ENCODE results near the gene PDE11A. TPM values are rescaled to one million over a fixed set of nuclear protein-coding genes. Genes with fewer than 3 reads are reported as not detected.
A peak's percentile ranks its signal among the peaks of the same experiment; 100 is the strongest.
"Not testable (repeated sequence)": the region's sequence is repeated elsewhere in the genome, so short reads cannot be mapped to it uniquely, and the experiment has no call there.

PDE11A gene
- polyA plus RNA-seq, 5 donors: 0.18 to 0.37 (median 0.25) TPM

DNA sequence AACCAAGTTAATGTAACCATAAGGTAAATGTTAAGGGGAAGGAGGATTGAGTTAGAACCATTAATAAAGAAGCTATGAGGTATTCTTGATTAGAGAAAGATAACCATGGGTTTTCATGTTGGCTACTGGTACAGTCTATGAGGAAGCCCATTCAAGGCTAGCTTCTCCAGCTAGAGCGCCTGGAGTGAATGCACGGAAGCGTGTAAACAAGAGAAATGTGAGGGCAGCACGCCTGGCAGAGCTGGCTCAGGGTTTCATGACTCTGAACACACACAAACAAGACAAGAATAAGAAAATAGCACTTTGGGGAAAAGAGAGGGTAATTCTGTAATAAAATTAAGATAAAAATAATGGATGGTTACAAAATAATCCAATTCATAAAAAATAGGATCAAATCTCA is 255.3 kb downstream of the PDE11A start:
- no peak for DNase-seq

DNA sequence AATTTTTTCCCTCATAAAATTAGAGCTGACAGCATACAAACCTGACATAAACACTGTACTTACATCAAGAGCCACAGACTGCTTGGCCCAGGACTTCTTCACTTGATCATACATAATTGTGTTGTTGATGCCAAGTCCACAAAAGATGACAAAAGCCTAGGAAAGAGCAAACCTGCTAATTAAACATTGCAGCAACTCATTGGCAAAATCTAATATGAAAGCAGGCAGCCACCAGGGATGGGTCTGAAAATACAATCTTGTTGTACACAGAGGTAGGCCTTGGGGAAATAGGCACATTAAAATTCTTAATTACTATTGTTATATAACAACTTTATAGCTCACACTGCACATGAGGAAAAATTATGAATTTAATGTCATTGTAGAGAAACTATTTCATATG is 255.8 kb downstream of the PDE11A start:
- no peak for DNase-seq

DNA sequence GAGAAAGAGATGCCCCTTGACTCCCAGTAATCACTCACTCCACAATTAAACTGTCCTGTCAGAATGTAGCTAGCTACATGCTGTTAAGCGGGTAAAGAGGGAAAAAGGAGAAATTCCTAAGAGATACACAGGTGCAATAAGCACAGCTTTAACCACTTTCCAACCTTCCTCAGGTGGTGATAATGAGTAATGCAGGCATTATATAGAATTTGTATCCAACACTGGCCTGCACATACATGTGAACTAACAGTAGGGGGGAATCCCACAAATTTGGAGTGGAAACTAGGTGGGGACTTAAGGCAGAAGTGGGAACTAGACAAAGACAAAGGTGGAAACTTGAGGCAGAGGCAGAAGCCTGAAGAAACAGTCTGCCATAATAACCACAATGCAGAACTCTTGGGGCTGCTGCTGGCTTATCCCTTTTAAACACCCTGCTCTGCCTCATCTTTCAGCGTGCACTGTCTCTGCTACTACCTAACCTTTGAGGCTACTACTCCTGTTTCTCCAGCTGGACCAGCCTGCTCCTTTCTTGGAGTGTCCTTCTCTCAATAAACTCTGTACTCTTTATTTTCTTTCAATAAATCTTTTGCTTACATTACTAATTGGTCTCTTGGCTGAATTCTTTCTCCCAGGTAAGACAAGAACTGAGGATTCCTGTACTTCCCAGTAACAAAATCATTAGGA is 259.7 kb downstream of the PDE11A start:
- no peak for DNase-seq

DNA sequence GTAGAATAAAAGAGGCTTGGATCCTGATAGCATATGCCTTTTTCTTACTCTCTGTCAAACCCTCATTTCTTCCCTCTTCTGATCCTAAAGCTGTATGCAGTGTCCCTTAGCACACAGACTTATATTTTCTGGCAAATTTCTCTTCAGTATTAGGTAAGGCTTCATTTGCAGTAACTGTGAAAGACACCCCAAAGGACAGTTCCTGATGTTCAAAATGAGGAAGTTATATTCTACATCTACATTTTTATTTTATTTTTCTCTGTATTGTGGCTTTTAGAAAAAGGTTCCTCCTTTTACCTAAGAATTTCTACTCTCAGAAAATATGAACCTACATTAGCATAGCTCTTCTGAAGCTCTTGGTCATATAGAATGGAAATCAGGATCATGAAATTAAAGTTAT is 261.7 kb downstream of the PDE11A start:
- DNase-seq: no peak

DNA sequence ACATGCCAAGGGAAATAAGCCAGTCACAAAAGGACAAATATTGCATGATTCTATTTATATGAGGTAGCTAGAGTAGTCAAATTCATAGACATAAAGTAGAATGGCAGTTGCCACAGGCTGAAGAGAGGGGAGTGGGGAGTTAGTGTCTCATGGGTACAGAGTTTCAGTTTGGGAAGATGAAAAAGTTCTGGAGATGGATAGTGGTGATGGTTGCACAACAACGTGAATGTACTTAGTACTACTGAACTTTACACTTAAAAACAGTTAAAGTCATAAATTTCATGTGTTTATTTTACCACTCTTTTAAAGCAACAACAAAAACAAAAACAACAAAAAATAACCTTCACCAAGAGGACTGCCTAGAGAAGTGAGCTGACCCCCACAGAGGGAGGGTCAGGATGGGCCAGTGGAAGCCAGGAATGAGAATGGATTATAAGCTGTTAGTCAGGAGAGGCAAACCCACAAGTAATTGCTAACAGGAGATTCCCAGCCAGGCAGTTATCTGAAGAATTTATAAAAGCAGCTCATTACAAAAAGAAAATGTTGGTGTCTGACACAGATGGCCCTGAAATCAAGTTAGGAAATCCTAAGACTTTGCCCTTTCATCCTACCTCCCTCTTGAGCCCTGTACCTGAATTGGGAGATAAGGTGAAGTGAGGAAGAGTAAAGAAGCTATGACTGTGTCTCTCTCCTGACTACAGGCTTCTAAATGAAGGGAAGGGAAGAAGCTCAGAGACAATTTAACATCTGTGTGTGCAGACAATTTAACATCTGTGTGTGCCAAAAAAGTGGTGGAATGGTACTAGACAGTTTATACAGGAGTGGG is 263.4 kb downstream of the PDE11A start:
- no peak for DNase-seq

DNA sequence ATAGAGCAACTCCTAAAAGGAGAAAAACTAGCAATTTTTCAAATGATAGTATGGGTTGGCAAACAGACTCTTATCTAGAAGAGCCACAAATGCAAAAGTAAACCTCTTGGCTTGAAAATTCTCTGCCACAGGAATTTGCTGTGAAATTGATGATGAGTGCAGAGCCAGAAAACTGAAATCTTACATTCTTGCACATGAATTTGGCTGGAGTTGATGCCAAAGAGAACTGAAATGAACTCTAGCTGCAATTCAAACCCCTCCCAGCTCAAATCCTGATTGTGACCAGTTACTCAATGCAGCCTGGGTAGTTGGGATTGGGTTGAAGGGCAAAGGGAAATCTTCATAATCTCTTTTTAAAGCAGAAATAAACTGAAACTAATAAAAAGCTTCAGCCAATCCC is 266.6 kb downstream of the PDE11A start:
- no peak for DNase-seq

DNA sequence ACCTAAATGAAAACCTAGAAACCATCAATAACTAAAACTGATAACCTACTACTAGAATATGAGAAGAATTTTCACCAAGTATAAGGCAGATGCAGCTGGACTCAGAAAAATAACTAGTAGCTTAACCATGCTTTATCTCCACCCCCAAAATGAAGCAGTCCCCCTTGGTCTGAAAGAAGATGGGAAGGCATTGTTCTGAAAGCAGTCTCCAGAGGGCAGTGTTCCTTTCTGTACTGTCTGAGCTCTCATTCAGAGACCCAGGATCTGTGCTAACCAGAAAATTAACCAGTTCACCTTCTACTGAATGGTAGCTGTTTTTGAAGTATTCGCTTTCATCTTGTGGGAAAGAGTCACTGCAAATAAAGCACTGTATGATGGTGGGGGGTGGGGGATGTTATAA is 273.0 kb downstream of the PDE11A start:
- no peak for DNase-seq

DNA sequence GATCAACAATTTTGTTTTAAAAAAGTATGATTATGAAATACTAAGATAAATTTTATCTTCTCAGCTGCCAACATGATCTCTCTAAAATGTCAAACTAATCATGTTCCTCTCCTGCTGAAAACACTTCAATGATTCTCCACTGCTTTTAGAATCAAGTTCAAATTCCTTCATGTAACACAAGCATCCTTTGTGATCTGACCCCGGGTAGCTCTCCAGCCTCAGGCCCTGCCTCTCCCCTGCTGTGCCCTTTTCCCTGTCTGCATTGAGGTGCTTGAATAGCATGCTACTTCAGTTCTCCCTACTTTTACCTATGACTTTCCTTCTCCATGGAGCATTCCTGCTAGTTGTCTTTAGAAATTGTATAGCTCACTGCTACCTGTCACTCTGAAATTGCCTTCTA is 274.8 kb downstream of the PDE11A start:
- no peak for DNase-seq

DNA sequence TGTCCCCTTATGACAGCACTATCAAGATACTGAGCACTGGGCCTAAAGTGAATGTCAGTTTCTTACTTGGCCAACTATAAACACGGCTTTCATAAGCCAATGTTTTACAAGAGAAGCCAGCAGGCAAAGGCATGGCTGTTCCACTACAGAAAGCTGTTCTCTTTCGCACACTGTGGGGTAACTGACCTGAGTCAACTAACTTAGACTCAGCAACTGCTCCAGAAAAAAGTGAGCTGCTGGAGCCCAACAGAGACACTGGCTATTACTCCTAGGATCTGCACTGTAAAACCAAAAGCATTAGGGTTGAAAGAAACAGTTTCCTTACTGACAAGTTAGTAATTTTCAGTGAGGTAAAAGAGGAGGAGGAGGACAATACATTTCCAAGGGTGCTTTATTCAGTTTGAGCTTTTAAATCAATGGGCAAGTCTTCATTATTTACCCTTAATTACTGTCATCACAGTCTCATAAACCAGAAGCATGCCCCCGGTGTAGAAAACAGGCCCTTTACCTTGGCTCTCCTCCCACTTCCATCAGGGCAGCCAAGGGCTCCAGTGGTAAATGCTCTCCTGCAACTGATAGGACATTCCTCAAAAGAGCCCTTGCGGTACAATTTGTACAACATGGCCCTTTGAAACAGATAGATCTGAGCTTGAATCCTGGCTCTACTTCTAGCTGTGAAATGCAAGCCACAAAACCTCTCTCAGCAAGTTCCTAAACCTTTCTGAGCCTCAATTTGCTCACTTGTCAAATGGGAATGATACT is 275.7 kb downstream of the PDE11A start:
- no peak for DNase-seq

DNA sequence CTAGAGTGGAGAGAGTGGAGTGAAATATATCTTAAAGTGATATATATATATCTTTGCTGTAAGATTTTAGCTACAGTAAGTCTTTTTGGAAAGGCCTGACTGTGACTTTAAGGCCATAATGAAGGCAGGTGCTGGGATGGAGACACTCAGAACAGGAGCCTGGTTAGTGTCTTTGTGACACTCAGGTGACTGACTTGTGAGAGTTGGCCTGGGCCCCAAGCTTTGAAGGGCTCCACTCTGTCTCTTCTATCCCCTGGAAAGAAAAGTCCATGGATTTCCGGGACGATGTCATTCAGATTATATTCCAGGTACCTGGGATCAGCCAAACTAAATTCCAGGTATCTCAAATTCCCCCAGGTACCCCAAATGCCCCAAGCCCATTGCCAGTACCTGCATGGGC is 276.6 kb downstream of the PDE11A start:
- DNase-seq: no peak

DNA sequence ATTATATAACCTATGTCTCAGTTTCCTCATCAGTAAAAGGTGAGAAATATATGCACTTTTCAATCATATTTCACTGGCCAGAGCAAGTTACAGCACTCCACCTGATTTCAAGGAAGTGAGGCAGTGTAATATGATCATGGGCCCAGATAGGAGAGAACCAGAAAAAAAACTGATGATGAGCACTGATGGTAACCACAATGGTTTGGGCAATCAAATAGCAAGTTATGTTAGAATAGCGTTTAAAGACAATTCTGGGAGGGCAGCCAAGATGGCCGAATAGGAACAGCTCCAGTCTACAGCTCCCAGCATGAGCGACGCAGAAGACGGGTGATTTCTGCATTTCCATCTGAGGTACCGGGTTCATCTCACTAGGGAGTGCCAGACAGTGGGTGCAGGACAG is 287.4 kb downstream of the PDE11A start:
- DNase-seq: not testable (repeated sequence)

DNA sequence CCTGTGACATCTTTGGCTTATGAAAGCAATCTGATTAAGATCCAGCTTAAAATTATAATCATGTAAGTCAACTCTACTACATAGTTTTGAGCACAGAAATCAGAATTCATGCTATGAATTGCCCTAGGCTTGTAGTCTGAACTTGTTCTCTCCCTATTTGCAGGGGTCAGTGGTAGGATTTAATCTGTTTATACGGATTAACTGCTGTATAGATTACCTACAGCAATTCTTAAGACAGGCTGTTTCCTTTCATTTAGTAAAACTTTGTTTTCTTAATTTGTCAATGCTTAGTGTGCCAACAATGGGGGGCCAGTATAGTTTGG is 287.9 kb downstream of the PDE11A start:
- DNase-seq: no peak

DNA sequence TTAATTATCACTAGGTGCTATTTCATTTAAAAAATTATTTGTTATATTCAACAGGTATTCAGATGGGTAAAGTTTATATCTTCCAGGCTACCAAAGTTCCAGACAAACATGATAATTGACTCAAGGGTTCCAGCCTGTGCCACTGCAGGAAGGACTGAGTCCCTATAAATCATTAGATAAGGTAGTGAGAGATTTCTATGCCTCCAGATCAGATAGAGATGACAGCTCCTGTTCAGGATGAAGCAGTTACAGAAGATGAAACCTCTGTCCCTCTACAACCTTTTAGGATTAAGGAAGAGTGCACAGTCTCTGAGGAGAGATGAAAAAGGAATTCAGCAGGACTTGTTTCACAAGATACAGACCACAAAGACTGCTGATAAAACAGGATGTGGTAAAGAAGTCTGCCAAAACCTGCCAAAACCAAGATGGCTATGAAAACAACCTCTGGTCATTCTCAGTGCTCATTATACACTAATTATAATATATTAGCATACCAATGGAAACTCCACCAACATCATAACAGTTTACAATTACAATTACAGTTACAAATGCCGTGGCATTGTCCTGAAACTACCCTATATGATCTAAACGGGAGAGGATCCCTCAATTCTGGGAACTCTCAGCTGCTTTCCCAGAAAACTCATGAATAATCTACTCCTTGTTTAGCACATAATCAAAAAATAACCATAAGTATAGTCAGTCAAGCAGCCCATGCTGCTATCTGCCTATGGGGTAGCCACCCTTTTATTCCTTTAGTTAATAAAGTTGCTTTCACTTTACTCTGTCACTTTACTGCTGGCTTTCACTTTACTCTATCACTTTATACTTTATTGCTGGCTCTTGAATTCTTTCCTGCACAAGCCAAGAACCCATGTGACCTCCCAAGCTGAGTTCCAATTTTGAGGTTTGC is 288.5 kb downstream of the PDE11A start:
- DNase-seq: no peak

DNA sequence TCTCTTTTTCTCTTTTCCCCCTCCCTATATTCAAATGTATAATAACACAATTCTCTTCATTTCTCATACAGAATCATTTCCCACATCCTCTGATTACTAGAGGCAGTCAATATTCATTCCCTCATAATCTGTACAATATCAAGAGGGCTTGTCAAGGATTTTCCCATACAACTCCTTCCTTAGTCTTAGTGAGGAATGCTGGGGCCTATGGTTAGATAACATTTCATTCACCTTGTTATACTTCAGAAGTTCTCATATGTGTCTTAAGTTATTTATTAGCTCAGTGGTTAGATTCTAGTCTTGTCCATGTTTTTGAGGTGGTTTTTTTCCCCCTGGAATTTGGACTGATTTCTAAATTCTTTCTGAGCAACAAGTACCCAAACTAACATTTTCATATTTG is 289.5 kb downstream of the PDE11A start:
- no peak for DNase-seq

DNA sequence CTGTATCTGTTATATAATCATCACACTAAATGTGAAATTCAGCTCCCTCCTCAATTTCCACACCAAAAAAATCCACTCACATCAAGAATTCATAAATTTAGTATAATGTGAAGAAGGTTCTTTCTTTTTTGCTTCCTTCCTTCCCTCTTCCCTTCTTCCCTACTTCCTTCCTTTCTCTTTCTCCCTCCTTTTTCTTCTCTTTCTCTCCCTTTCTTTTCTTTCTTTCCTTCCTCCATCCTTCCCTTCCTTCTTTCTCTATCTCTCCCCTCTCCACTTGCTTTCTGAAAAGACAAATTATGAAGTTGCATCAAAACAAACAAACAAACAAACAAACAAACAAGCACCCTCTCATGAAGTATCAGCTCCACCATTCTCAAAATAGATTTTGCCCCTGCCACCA is 290.0 kb downstream of the PDE11A start:
- DNase-seq: no peak

DNA sequence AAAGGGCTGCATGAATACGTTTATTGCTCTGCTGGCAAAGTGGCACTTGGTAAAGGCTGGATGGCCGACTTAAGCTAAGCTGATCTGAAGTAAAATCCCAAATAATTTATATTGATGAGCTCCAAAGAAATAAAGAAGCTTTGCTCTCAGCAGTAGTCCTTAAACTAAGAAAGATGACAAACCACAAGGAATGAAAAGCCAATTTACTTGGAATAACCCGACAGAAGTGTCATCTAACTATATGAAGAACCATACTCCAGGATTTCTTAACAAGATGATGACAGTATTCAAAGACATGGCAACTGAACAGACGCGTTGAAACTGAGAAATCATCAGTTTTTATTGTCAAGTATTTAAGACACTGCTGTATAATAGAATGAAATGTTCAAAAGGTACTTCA is 294.1 kb downstream of the PDE11A start:
- no peak for DNase-seq

DNA sequence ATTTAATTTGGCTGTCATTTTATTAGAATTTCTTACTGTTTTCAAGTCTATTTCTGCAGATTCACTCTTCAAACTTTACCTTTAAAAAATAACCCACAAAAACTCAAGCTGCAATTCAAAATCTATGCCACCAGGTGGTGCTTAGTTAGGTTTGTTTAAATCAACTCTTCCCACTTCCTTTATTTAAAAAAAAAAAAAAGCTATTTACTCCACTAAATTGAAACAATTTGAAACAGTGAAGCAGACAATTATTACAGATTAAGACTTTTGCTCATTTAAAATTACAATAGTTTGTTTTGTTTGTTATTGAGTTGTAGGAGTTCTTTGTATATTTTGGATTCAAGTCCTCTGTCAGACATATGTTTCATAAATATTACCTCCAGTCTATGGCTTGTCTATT is 300.0 kb downstream of the PDE11A start:
- no peak for DNase-seq

DNA sequence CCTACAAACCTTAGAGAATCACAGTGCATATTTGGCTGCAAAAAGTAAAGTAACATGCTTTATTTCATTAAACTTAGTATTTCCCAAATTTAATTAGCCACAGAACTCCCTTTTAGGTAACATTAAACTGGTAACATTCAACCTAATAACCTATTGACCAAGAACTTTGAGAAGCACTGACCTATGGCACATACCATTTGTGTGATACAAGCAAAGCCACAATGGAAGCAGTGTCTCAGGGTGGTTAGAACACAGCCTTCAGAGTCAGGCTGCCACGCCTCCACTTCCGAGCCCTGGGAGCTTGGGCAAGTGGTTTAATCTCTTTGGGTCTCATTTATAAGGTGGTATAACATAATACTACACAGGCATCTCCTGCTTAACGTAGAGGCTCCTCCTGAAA is 301.4 kb downstream of the PDE11A start:
- DNase-seq: no peak

DNA sequence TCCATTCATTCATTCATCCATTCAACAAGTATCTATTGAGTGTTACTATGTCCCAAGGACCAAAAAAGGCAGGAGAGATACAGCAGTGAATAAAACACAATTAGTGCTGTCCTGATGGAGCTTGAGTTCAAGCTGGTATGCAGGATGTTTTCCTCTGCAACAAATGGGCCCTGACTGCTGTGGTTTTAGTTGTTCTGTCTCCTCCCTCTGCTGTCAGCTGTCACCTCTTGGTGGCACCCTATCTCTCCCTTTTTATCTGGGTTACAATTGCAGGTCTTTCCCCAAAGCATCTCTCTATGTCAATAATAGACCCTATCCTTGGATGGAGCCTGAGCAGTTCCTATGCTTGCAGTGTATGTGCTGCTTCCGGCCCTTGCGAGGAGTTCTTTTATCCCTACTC is 304.8 kb downstream of the PDE11A start:
- no peak for DNase-seq

DNA sequence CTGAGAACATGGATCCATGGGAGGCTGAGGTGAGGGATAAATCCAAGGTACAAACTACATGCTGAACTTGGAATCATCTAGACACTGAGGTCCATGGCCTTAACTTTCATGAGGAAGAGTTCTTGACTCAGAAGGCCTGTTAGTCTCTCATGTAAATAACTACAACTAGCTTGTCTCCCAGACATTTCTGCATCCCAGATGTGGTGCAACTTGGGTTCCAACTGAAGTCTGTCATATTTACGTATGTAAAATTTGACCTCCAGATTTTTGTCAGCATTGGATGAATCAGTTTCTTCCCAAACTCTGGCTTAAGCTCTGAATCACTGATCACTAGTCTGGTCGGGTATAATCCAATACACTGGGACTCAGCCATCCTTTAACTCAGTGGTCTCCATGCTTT is 306.9 kb downstream of the PDE11A start:
- DNase-seq: no peak

DNA sequence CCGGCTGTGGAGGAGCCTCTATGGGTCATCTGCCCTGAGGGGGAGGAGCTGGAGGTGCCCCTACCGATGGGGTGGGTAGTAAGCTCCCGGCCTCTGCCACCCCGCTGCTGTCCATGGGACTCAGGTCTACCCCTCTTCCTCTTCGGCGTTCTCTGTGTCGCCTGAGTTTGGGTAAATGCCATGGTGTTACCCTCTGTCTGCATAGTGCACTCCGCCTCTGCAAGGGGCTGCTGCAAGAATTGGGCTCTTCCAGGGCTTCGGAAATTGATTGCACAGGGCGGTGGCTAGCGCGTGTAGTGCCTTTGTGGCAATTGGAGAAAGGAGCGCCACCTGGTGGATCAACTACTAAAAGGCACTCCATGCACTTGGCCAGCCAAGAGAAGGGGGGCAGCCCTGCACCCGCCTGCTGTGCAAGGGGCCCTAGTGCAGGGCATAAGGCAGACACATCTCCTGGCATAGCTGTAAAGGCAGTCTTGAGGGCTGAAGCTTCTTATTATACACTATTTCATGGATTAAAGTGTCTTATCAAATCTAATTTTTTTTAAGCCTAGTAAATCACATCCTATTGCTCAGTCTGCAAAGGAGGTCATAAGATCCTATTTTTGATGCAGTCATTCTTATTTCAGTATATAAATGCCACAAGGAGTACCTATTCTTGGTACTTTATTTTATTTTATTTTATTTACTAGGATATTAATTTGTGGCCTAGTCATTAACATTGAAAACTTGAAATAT is 308.9 kb downstream of the PDE11A start:
- DNase-seq: peak in 1 of 2 donors; percentile 65
